GM12878 (cell line): ENCODE measurements around the gene CHN2. TPM values are rescaled to one million over a fixed set of nuclear protein-coding genes. Genes with fewer than 3 reads are reported as not detected.

ENCODE experiments used
- ATAC-seq: fragments of 200-7000 bp; cut with Tn5 transposase; 3 replicates; pipeline ENCODE4 v1.9.1; 2020; ENCODE audit warnings: mild to moderate bottlenecking, moderate library complexity
- BruUV-seq: library from RNA; stranded (reverse); fragments of 400-500 nt; replicated peaks from 2 replicates; lab custom pipeline; 2021; lab: Mats Ljungman, UMichigan
- CTCF ChIA-PET: fragments of 300-600 bp; sonication (Branson Sonifier 250); formaldehyde crosslinking; extraction: SDS; loops from one replicate; lab custom pipeline; 2021; ENCODE audit warnings: inconsistent platforms; lab: Yijun Ruan, JAX
- POLR2A ChIA-PET: fragments of 350-600 bp; formaldehyde crosslinking; extraction: SDS; loops from one replicate; lab custom pipeline; 2021; ENCODE audit warnings: inconsistent platforms; lab: Charles Lee
- RAD21 ChIA-PET: fragments of 300-600 bp; sonication (Branson Sonifier 250); formaldehyde crosslinking; loops from one replicate; lab custom pipeline; 2023; ENCODE audit warnings: antibody characterized with exemption; ENCODE audit not compliant: unreplicated experiment; lab: Charles Lee
- SMC1A ChIA-PET: fragments of 300-600 bp; sonication (Branson Sonifier 250); formaldehyde crosslinking; loops from one replicate; lab custom pipeline; 2023; ENCODE audit not compliant: unreplicated experiment, uncharacterized antibody; lab: Charles Lee
- DNase-seq: peaks from one replicate; pipeline ENCODE4 v3.0.0-alpha.2; 2011; ENCODE audit warnings: low read depth, low spot score
- FAIRE-seq: peaks from 3 replicates; lab custom pipeline; 2011; peaks lifted over from hg19 to GRCh38; lab: Jason Lieb, UNC
- H2AFZ ChIP-seq: 2 replicates; pipeline ENCODE4 v1.6.0; 2011; ENCODE audit warnings: low read depth, low read length, control low read depth; ENCODE audit not compliant: control insufficient read depth
- H3K27ac ChIP-seq: 2 replicates; pipeline ENCODE4 v1.5.1; 2011; ENCODE audit warnings: control low read depth; ENCODE audit not compliant: control insufficient read depth, insufficient read depth
- H3K27me3 ChIP-seq, 2 experiments: replicated peaks in 1 of 2; 2 replicates each; pipeline versions ENCODE4 v1.6.0 to v1.6.1; 2011; ENCODE audit warnings: low read length in 1 of 2; ENCODE audit not compliant: control insufficient read depth in 2 of 2, insufficient read depth in 2 of 2
- H3K36me3 ChIP-seq, 2 experiments: 2 replicates each; pipeline ENCODE4 v1.5.1; 2011; ENCODE audit warnings: low read length in 1 of 2; ENCODE audit not compliant: control insufficient read depth in 2 of 2, insufficient read depth in 2 of 2
- H3K4me1 ChIP-seq: 2 replicates; pipeline ENCODE4 v1.6.1; 2011; ENCODE audit warnings: mild to moderate bottlenecking, low read length, moderate library complexity, mixed read lengths; ENCODE audit not compliant: control insufficient read depth, insufficient read depth
- H3K4me2 ChIP-seq: 2 replicates; pipeline ENCODE4 v1.6.0; 2011; ENCODE audit warnings: control low read depth; ENCODE audit not compliant: control insufficient read depth, insufficient read depth
- H3K4me3 ChIP-seq: fragments of 200-600 bp; sonication (generic); 2 replicates; pipeline ENCODE4 v1.5.1; 2016
- H3K79me2 ChIP-seq: 2 replicates; pipeline ENCODE4 v1.6.0; 2011; ENCODE audit warnings: low read length; ENCODE audit not compliant: control insufficient read depth, insufficient read depth
- H3K9ac ChIP-seq: 2 replicates; pipeline ENCODE4 v1.8.0; 2011; ENCODE audit warnings: low read length, control low read depth, mixed read lengths; ENCODE audit not compliant: control insufficient read depth, insufficient read depth
- H3K9me3 ChIP-seq: replicated peaks from 3 replicates; pipeline ENCODE4 v1.5.1; 2011; ENCODE audit warnings: mild to moderate bottlenecking, low read length; ENCODE audit not compliant: control insufficient read depth, insufficient read depth
- H4K20me1 ChIP-seq: 2 replicates; pipeline ENCODE4 v1.6.0; 2011; ENCODE audit not compliant: control insufficient read depth, insufficient read depth
- CBFB ChIP-seq: IDR thresholded peaks from 2 replicates; pipeline ENCODE4 v1.6.1; 2016; ENCODE audit warnings: antibody characterized with exemption, low read depth
- EGR1 ChIP-seq, 2 experiments: IDR thresholded peaks; 1 replicate in 1 of 2; 2 replicates in 1 of 2; pipeline ENCODE4 v1.6.1; 2011 to 2012; ENCODE audit warnings: low read depth in 2 of 2, low read length in 2 of 2, borderline replicate concordance in 1 of 2, mild to moderate bottlenecking in 1 of 2, moderate library complexity in 1 of 2
- EP300 ChIP-seq, 2 experiments: fragments of 150-350 bp in 1 of 2; IDR thresholded peaks; 2 replicates each; pipeline ENCODE4 v1.6.1; 2011 to 2012; ENCODE audit warnings: low read depth in 2 of 2, low read length in 2 of 2, borderline replicate concordance in 1 of 2, improper control_type of control experiment in 1 of 2, inconsistent platforms in 1 of 2; ENCODE audit not compliant: control insufficient read depth in 1 of 2
- EZH2 ChIP-seq: IDR thresholded peaks from 2 replicates; pipeline ENCODE4 v1.6.1; 2012; ENCODE audit warnings: low read depth, mild to moderate bottlenecking, control low read depth, inconsistent platforms, low read length, borderline replicate concordance; ENCODE audit not compliant: control insufficient read depth
- FOS ChIP-seq: IDR thresholded peaks from 3 replicates; pipeline ENCODE4 v1.6.1; 2011; ENCODE audit warnings: borderline replicate concordance; ENCODE audit not compliant: insufficient read length; ENCODE audit errors: extremely low read depth
- FOXK2 ChIP-seq: fragments of 450-650 bp; IDR thresholded peaks from 2 replicates; pipeline ENCODE4 v1.6.1; 2017; ENCODE audit warnings: mild to moderate bottlenecking, moderate library complexity
- JUND ChIP-seq: IDR thresholded peaks from 2 replicates; pipeline ENCODE4 v1.6.1; 2012; ENCODE audit warnings: low read depth, mild to moderate bottlenecking, low read length, improper control_type of control experiment, moderate library complexity
- NR2C2 ChIP-seq: IDR thresholded peaks from 2 replicates; pipeline ENCODE4 v1.6.1; 2011; ENCODE audit warnings: borderline replicate concordance, low read depth; ENCODE audit not compliant: control insufficient read depth, insufficient read length
- POLR2AphosphoS5 ChIP-seq: IDR thresholded peaks from 2 replicates; pipeline ENCODE4 v1.6.1; 2011; ENCODE audit warnings: mild to moderate bottlenecking, low read length, inconsistent platforms
- SMAD5 ChIP-seq: IDR thresholded peaks from 2 replicates; pipeline ENCODE4 v1.6.1; 2016; ENCODE audit warnings: antibody characterized with exemption, low read depth
- SMARCA5 ChIP-seq: fragments of 450-650 bp; IDR thresholded peaks from 2 replicates; pipeline ENCODE4 v1.6.1; 2017; ENCODE audit warnings: mild to moderate bottlenecking
- TARDBP ChIP-seq: IDR thresholded peaks from 2 replicates; pipeline ENCODE4 v1.6.1; 2016; ENCODE audit warnings: borderline replicate concordance
- TCF7 ChIP-seq: IDR thresholded peaks from 2 replicates; pipeline ENCODE4 v1.6.1; 2014; ENCODE audit warnings: antibody characterized with exemption, borderline replicate concordance
- ZNF217 ChIP-seq: fragments of 450-650 bp; IDR thresholded peaks from 2 replicates; pipeline ENCODE4 v1.6.1; 2017; ENCODE audit warnings: antibody characterized with exemption, mild to moderate bottlenecking
- WGBS: methylation state at CpG from one replicate; pipeline ENCODE4 v1.1.6; 2016; ENCODE audit warnings: low lambda C conversion rate; ENCODE audit not compliant: insufficient replicate concordance, insufficient coverage; ENCODE audit errors: missing lambda C conversion rate; 5-methylcytosine and 5-hydroxymethylcytosine counted together
- in situ Hi-C: fragments of 300-500 bp; cut with MboI; formaldehyde crosslinking; loops from 9 replicates; pipeline ENCODE4 v1.14.3; 2018; ENCODE audit warnings: mixed read lengths
- intact Hi-C: fragments of 100-400 bp; cut with micrococcal nuclease; formaldehyde crosslinking; loops from one replicate; pipeline ENCODE4 v1.14.2; 2022; ENCODE audit not compliant: unreplicated experiment
- polyA plus RNA-seq, 11 experiments: library from polyadenylated mRNA; depleted of rRNA in 4 of 11; unstranded in 6 of 11; stranded (reverse) in 5 of 11; fragments of >200 nt; fragmentation: Nextera tagmentation in 4 of 11; fragmentation: Illumina TruSeq in 1 of 11; extraction: Ambion mirVana in 4 of 11; extraction: Trizol in 1 of 11; gene quantifications; 1 replicate in 1 of 11; 2 replicates in 10 of 11; pipeline versions ENCODE4 v1.2.1 to v1.2.3, GENCODE V29; 2011 to 2016; ENCODE audit warnings: inconsistent platforms in 2 of 11, missing spikeins in 2 of 11, low read depth in 1 of 11
- total RNA-seq, 4 experiments: library from RNA; depleted of rRNA in 3 of 4; stranded (reverse); fragments of >200 nt in 3 of 4; fragmentation: Illumina TruSeq in 1 of 4; extraction: Trizol in 1 of 4; gene quantifications; 2 replicates each; pipeline versions ENCODE4 v1.2.1 to v1.2.3, GENCODE V29; 2013 to 2021
- TF ChIP-seq, protein P1 (sequence below): fragments of 450-650 bp; conservative IDR thresholded peaks from 2 replicates; pipeline ENCODE4 v1.6.1; 2017; ENCODE audit warnings: mild to moderate bottlenecking, moderate library complexity
- TF ChIP-seq, protein P2 (sequence below): IDR thresholded peaks from 2 replicates; pipeline ENCODE4 v1.6.1; 2012; ENCODE audit warnings: low read depth, low read length, improper control_type of control experiment

Gene CHN2
- total and polyA plus RNA-seq, 10 of the 15 experiments (the other 5 are each of a cell fraction or from before 2014, with no cell fraction given): 0.11 to 3.8 (median 0.37) TPM; not detected in 2

DNA sequence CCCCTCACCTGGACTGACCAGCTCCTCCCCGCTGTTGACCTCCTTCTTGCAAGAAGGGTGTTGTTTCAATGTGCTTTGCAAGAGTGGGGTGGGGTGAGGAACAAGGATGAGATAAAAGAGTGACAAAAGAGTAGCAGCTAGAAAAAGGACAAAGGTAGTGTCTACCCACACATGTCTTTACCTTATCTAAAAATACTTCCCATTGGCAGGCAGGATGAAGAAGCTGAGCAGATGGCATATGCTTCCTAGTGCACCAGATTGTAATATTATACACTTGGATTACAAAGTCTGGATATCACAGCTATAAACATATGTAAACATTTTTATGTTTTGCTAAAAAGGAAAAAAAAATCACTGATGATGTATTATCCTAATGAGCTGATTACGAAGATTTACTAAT, 34.5 kb downstream of the CHN2 start (continued):
- TF ChIP-seq, protein P1, sequence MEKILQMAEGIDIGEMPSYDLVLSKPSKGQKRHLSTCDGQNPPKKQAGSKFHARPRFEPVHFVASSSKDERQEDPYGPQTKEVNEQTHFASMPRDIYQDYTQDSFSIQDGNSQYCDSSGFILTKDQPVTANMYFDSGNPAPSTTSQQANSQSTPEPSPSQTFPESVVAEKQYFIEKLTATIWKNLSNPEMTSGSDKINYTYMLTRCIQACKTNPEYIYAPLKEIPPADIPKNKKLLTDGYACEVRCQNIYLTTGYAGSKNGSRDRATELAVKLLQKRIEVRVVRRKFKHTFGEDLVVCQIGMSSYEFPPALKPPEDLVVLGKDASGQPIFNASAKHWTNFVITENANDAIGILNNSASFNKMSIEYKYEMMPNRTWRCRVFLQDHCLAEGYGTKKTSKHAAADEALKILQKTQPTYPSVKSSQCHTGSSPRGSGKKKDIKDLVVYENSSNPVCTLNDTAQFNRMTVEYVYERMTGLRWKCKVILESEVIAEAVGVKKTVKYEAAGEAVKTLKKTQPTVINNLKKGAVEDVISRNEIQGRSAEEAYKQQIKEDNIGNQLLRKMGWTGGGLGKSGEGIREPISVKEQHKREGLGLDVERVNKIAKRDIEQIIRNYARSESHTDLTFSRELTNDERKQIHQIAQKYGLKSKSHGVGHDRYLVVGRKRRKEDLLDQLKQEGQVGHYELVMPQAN: no peak
- TF ChIP-seq ZNF217 (no peak), SMAD5 (no peak)

DNA sequence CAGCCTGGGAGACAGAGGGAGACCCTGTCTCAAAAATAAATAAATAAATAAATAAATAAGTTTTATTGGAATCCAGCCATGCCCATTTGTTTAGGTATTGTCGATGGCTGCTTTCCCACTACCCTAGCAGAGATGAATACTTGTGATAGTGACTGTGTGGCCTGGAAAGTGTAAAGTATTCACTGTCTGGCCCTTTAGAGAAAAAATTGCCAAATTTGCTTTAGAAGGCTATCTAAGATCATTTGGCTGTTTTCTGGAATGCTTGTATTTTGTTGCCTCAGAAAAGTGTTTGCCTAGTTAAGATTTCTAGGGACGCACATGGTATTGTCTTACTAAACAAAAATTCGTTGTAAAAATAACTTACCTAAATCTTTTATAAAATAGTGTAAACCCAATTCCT, 35.4 kb downstream of the CHN2 start:
- no peak for ATAC-seq
- no peak for DNase-seq
- no peak overlapping the region for H3K27ac ChIP-seq
- H4K20me1 ChIP-seq: no peaks in the 10 kb centered on the region; the same call in 1 of the 2 replicates
- POLR2A ChIA-PET: no interaction called here
- no peaks in the 10 kb centered on the region; a peak in 1 of 4 replicates for H3K27me3 ChIP-seq
- FAIRE-seq: no peak
- H2AFZ ChIP-seq: no peak overlapping the region
- SMC1A ChIA-PET: no interaction called here
- WGBS: 28% methylated on average over 3 of the region's 3 CpGs
- H3K79me2 ChIP-seq: no peaks in the 10 kb centered on the region
- RAD21 ChIA-PET: no interaction called here
- H3K4me2 ChIP-seq: no peak overlapping the region
- intact Hi-C loops (no loop called here), in situ Hi-C loops (no loop called here)
- no peaks in the 10 kb centered on the region for H3K9me3 ChIP-seq
- no peak overlapping the region for H3K9ac ChIP-seq
- no peaks in the 10 kb centered on the region for H3K4me1 ChIP-seq
- CTCF ChIA-PET: no interaction called here
- no peak for TF ChIP-seq TARDBP
- TF ChIP-seq NR2C2: no peak
- TF ChIP-seq POLR2AphosphoS5: no peak
- TF ChIP-seq JUND: no peak
- no peak for TF ChIP-seq EZH2
- no peak for TF ChIP-seq CBFB
- TF ChIP-seq TCF7: no peak
- no peak for TF ChIP-seq FOS
- no peak for TF ChIP-seq FOXK2
- no peak for TF ChIP-seq EGR1 (IDR thresholded peaks at IDR 0.05; ENCODE audit: borderline replicate concordance in 1 of 2, low read depth in 2 of 2, low read length in 2 of 2)
- TF ChIP-seq, protein P1: no peak
- no peak for TF ChIP-seq EP300 (IDR thresholded peaks at IDR 0.05; ENCODE audit: borderline replicate concordance in 1 of 2, control insufficient read depth in 1 of 2, low read depth in 2 of 2, low read length in 2 of 2)
- TF ChIP-seq, protein P2, sequence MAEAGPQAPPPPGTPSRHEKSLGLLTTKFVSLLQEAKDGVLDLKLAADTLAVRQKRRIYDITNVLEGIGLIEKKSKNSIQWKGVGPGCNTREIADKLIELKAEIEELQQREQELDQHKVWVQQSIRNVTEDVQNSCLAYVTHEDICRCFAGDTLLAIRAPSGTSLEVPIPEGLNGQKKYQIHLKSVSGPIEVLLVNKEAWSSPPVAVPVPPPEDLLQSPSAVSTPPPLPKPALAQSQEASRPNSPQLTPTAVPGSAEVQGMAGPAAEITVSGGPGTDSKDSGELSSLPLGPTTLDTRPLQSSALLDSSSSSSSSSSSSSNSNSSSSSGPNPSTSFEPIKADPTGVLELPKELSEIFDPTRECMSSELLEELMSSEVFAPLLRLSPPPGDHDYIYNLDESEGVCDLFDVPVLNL: no peak
- no peak for TF ChIP-seq SMARCA5
- no peak overlapping the region for H3K4me3 ChIP-seq
- no peaks in the 10 kb centered on the region for H3K36me3 ChIP-seq
- BruUV-seq: no TSS peak
